ENCODE results near the gene PCDH15.

DNA sequence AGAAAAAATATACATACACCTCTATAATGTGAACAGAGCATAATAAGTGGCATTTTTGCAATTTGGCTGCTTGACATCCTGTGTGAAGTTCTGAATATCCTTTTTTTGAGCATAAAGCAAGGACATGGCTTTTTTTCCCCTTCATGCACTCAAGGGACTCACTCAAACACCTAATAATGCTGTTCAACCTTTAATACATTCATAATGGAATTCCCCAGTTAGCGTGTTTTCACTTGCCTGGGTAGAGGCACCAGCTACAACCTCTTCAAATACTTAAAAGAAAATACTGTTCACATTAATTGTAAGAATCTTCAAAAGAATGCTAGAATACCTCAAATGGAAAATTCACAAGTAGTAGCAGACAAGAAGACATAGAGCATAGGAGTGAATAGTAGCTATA is 316.8 kb downstream of the PCDH15 start:
- TF ChIP-seq POLR2A (IDR thresholded peaks at IDR 0.05) (no peak), POLR2AphosphoS5 (IDR thresholded peaks at IDR 0.05) (no peak), EP300 (IDR thresholded peaks at IDR 0.05; ENCODE audit: low read depth) (no peak)
- TF ChIP-seq, protein P1, sequence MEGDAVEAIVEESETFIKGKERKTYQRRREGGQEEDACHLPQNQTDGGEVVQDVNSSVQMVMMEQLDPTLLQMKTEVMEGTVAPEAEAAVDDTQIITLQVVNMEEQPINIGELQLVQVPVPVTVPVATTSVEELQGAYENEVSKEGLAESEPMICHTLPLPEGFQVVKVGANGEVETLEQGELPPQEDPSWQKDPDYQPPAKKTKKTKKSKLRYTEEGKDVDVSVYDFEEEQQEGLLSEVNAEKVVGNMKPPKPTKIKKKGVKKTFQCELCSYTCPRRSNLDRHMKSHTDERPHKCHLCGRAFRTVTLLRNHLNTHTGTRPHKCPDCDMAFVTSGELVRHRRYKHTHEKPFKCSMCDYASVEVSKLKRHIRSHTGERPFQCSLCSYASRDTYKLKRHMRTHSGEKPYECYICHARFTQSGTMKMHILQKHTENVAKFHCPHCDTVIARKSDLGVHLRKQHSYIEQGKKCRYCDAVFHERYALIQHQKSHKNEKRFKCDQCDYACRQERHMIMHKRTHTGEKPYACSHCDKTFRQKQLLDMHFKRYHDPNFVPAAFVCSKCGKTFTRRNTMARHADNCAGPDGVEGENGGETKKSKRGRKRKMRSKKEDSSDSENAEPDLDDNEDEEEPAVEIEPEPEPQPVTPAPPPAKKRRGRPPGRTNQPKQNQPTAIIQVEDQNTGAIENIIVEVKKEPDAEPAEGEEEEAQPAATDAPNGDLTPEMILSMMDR (IDR thresholded peaks at IDR 0.05), result no peak
